H9 (cell line): ENCODE data around the gene APCDD1. TPM values are rescaled to one million over a fixed set of nuclear protein-coding genes. Genes with fewer than 3 reads are reported as not detected.

Experiments
- DNase-seq: peaks from one replicate; pipeline ENCODE4 v3.0.0-alpha.2; 2017
- H2AFZ ChIP-seq: one replicate; pipeline ENCODE4 v1.6.1; 2013; ENCODE audit warnings: mild to moderate bottlenecking, low read length, control low read depth, moderate library complexity
- H2AK5ac ChIP-seq: 2 replicates; pipeline ENCODE4 v1.6.1; 2013; ENCODE audit warnings: low read length, control low read depth, mixed read lengths; ENCODE audit not compliant: insufficient read length
- H2BK120ac ChIP-seq: one replicate; pipeline ENCODE4 v1.6.1; 2013; ENCODE audit warnings: low read depth, mild to moderate bottlenecking, low read length, control low read depth, inconsistent platforms; ENCODE audit not compliant: poor library complexity, severe bottlenecking
- H2BK12ac ChIP-seq: 2 replicates; pipeline ENCODE4 v1.6.1; 2013; ENCODE audit warnings: low read length, control low read depth, mixed read lengths, low read depth; ENCODE audit not compliant: insufficient read length
- H2BK15ac ChIP-seq: 2 replicates; pipeline ENCODE4 v1.6.1; 2013; ENCODE audit warnings: low read depth, low read length, control low read depth
- H2BK20ac ChIP-seq: one replicate; pipeline ENCODE4 v1.6.1; 2013; ENCODE audit warnings: low read depth, mild to moderate bottlenecking, low read length, control low read depth, inconsistent platforms; ENCODE audit not compliant: poor library complexity, severe bottlenecking
- H2BK5ac ChIP-seq: 2 replicates; pipeline ENCODE4 v1.6.1; 2013; ENCODE audit warnings: low read length, control low read depth, mixed read lengths; ENCODE audit not compliant: insufficient read length
- H3K14ac ChIP-seq: 2 replicates; pipeline ENCODE4 v1.6.1; 2013; ENCODE audit warnings: low read length, control low read depth; ENCODE audit not compliant: insufficient read depth
- H3K18ac ChIP-seq: 2 replicates; pipeline ENCODE4 v1.6.1; 2013; ENCODE audit warnings: low read depth, mild to moderate bottlenecking, mixed read lengths, low read length, control low read depth; ENCODE audit not compliant: insufficient read length
- H3K23ac ChIP-seq: 2 replicates; pipeline ENCODE4 v1.6.1; 2013; ENCODE audit warnings: low read length, control low read depth, mixed read lengths, low read depth; ENCODE audit not compliant: insufficient read length
- H3K23me2 ChIP-seq: 2 replicates; pipeline ENCODE4 v1.6.1; 2013; ENCODE audit warnings: low read depth, mild to moderate bottlenecking, mixed read lengths, low read length, control low read depth; ENCODE audit not compliant: insufficient read length, poor library complexity, severe bottlenecking
- H3K27ac ChIP-seq: 2 replicates; pipeline ENCODE4 v1.5.1; 2013; ENCODE audit warnings: low read length, control low read depth, mixed read lengths, low read depth; ENCODE audit not compliant: insufficient read length
- H3K27me3 ChIP-seq: 2 replicates; pipeline ENCODE4 v1.6.1; 2013; ENCODE audit warnings: low read length, control low read depth, inconsistent platforms; ENCODE audit not compliant: insufficient read depth
- H3K4ac ChIP-seq: 2 replicates; pipeline ENCODE4 v1.6.1; 2013; ENCODE audit warnings: low read depth, mild to moderate bottlenecking, control low read depth, inconsistent platforms, low read length, moderate library complexity
- H3K4me1 ChIP-seq: 2 replicates; pipeline ENCODE4 v1.6.1; 2013; ENCODE audit warnings: low read length, control low read depth, inconsistent platforms; ENCODE audit not compliant: insufficient read depth
- H3K4me2 ChIP-seq: 2 replicates; pipeline ENCODE4 v1.6.1; 2013; ENCODE audit warnings: low read length, control low read depth, mixed read lengths; ENCODE audit not compliant: insufficient read length, insufficient read depth
- H3K56ac ChIP-seq: 2 replicates; pipeline ENCODE4 v1.6.1; 2013; ENCODE audit warnings: low read depth, mild to moderate bottlenecking, mixed read lengths, low read length, control low read depth; ENCODE audit not compliant: insufficient read length
- H3K79me1 ChIP-seq: 2 replicates; pipeline ENCODE4 v1.6.1; 2013; ENCODE audit warnings: low read depth, mild to moderate bottlenecking, moderate library complexity, low read length, control low read depth, inconsistent platforms; ENCODE audit not compliant: insufficient read depth, poor library complexity, severe bottlenecking
- H3K79me2 ChIP-seq: 2 replicates; pipeline ENCODE4 v1.6.1; 2013; ENCODE audit warnings: low read length, control low read depth, inconsistent platforms; ENCODE audit not compliant: insufficient read depth
- H3K9ac ChIP-seq: 2 replicates; pipeline ENCODE4 v1.6.1; 2013; ENCODE audit warnings: low read length, control low read depth, mixed read lengths; ENCODE audit not compliant: insufficient read length; ENCODE audit errors: extremely low read depth
- H3K9me3 ChIP-seq: one replicate; pipeline ENCODE4 v1.6.1; 2013; ENCODE audit warnings: low read depth, low read length, inconsistent platforms; ENCODE audit not compliant: control insufficient read depth
- H3T11ph ChIP-seq: one replicate; pipeline ENCODE4 v1.6.1; 2013; ENCODE audit warnings: mild to moderate bottlenecking, low read length, control low read depth, inconsistent platforms
- H4K20me1 ChIP-seq: one replicate; pipeline ENCODE4 v1.6.1; 2013; ENCODE audit not compliant: control insufficient read depth, insufficient read length, insufficient read depth
- H4K5ac ChIP-seq: 2 replicates; pipeline ENCODE4 v1.6.1; 2013; ENCODE audit warnings: low read depth, mild to moderate bottlenecking, mixed read lengths, low read length, control low read depth; ENCODE audit not compliant: insufficient read length
- H4K8ac ChIP-seq: replicated peaks from 2 replicates; pipeline ENCODE4 v1.6.1; 2013; ENCODE audit warnings: low read length, control low read depth, mixed read lengths, low read depth; ENCODE audit not compliant: insufficient read length
- H4K91ac ChIP-seq: 2 replicates; pipeline ENCODE4 v1.6.1; 2013; ENCODE audit warnings: low read depth, mild to moderate bottlenecking, moderate library complexity, mixed read lengths, low read length, control low read depth; ENCODE audit not compliant: insufficient read length
- H3K27ac Mint-ChIP-seq, 3 experiments: 2 replicates in 2 of 3; 3 replicates in 1 of 3; pipeline ENCODE4 v1.8.0; 2020 to 2021; ENCODE audit warnings: mixed read lengths in 3 of 3, mild to moderate bottlenecking in 1 of 3, moderate library complexity in 1 of 3
- H3K27me3 Mint-ChIP-seq: 2 replicates; pipeline ENCODE4 v1.8.0; 2021; ENCODE audit warnings: low read depth, mild to moderate bottlenecking, moderate library complexity, mixed read lengths
- H3K36me3 Mint-ChIP-seq, 3 experiments: 2 replicates in 2 of 3; 3 replicates in 1 of 3; pipeline ENCODE4 v1.8.0; 2020 to 2021; ENCODE audit warnings: low read depth in 3 of 3, mixed read lengths in 3 of 3; ENCODE audit not compliant: insufficient read depth in 1 of 3
- H3K4me1 Mint-ChIP-seq, 2 experiments: 2 replicates each; pipeline ENCODE4 v1.8.0; 2020; ENCODE audit warnings: mixed read lengths in 2 of 2
- H3K4me3 Mint-ChIP-seq, 2 experiments: 2 replicates in 1 of 2; 3 replicates in 1 of 2; pipeline ENCODE4 v1.8.0; 2020 to 2021; ENCODE audit warnings: mild to moderate bottlenecking in 2 of 2, mixed read lengths in 2 of 2, moderate library complexity in 1 of 2
- H3K9me3 Mint-ChIP-seq, 2 experiments: 2 replicates in 1 of 2; 3 replicates in 1 of 2; pipeline ENCODE4 v1.8.0; 2020; ENCODE audit warnings: mild to moderate bottlenecking in 2 of 2, mixed read lengths in 2 of 2, moderate library complexity in 1 of 2
- CTCF ChIP-seq: fragments of 200-600 bp; sonication (generic); conservative IDR thresholded peaks from 3 replicates; pipeline ENCODE4 v1.8.0; 2021; ENCODE audit warnings: antibody characterized with exemption, mild to moderate bottlenecking
- WGBS: extraction: QIAGEN DNeasy Blood & Tissue Kit; methylation state at CpG from one replicate; pipeline ENCODE4 v1.1.7; 2013; ENCODE audit warnings: missing lambda C conversion rate, low lambda C conversion rate, mixed read lengths; ENCODE audit not compliant: insufficient read length; ENCODE audit errors: extremely low coverage; 5-methylcytosine and 5-hydroxymethylcytosine counted together
- total RNA-seq: library from RNA; stranded (reverse); gene quantifications from 2 replicates; pipeline ENCODE4 v1.2.1, GENCODE V29; 2021

APCDD1 gene
- total RNA-seq, 1 experiment from 2014 or later = 1.8 TPM

GRCh38 chr18:10442551-10442971, 11.9 kb upstream of the APCDD1 start:
- no peak overlapping the region for H2BK15ac ChIP-seq
- H3K79me2 ChIP-seq = no peaks in the 10 kb centered on the region
- Mint-ChIP-seq H3K9me3 (no peaks in the 10 kb centered on the region), H3K27ac (no peak overlapping the region), H3K36me3 (no peaks in the 10 kb centered on the region), H3K4me1 (peaks cover 6 to 10% of the 10 kb centered on the region in 2 experiments), H3K27me3 (peaks cover 12% of the 10 kb centered on the region), H3K4me3 (no peak overlapping the region)
- no peak overlapping the region for H4K5ac ChIP-seq
- no peak overlapping the region for H2BK5ac ChIP-seq
- H3K56ac ChIP-seq = no peak overlapping the region
- H3K27ac ChIP-seq = no peak overlapping the region
- no peak overlapping the region for H3K18ac ChIP-seq
- H2AFZ ChIP-seq = no peak overlapping the region
- no peak overlapping the region for H4K8ac ChIP-seq
- H3K79me1 ChIP-seq = no peaks in the 10 kb centered on the region
- no peaks in the 10 kb centered on the region for H3K4me1 ChIP-seq
- no peak overlapping the region for H4K91ac ChIP-seq
- no peaks in the 10 kb centered on the region for H3K9me3 ChIP-seq
- no peaks in the 10 kb centered on the region for H4K20me1 ChIP-seq
- no peak for DNase-seq
- no peak overlapping the region for H2BK12ac ChIP-seq
- H3K4me2 ChIP-seq = no peak overlapping the region
- no peak overlapping the region for H3T11ph ChIP-seq
- no CpG with 5 or more reads among the region's 4 CpGs for WGBS
- no peak overlapping the region for H3K14ac ChIP-seq
- no peaks in the 10 kb centered on the region for H3K27me3 ChIP-seq
- no peak overlapping the region for H2BK120ac ChIP-seq
- H2BK20ac ChIP-seq = no peak overlapping the region
- H3K23me2 ChIP-seq = no peaks in the 10 kb centered on the region
- no peak overlapping the region for H3K23ac ChIP-seq
- H3K4ac ChIP-seq = no peak overlapping the region
- no peak overlapping the region for H2AK5ac ChIP-seq
- H3K9ac ChIP-seq = no peak overlapping the region
- no peak for TF ChIP-seq CTCF
